VCaP (cell line): ENCODE measurements around the gene GGA3.
"Not testable (repeated sequence)": the region's sequence is repeated elsewhere in the genome, so short reads cannot be mapped to it uniquely, and the experiment has no call there.

ENCODE experiments used
- H3K27ac ChIP-seq: fragments of 450-650 bp; 2 replicates; pipeline ENCODE4 v1.5.1; 2017
- TF ChIP-seq, protein P1 (sequence below): fragments of 450-650 bp; conservative IDR thresholded peaks from 2 replicates; pipeline ENCODE4 v1.5.1; 2017; ENCODE audit warnings: mild to moderate bottlenecking, moderate library complexity

The GGA3 gene

DNA sequence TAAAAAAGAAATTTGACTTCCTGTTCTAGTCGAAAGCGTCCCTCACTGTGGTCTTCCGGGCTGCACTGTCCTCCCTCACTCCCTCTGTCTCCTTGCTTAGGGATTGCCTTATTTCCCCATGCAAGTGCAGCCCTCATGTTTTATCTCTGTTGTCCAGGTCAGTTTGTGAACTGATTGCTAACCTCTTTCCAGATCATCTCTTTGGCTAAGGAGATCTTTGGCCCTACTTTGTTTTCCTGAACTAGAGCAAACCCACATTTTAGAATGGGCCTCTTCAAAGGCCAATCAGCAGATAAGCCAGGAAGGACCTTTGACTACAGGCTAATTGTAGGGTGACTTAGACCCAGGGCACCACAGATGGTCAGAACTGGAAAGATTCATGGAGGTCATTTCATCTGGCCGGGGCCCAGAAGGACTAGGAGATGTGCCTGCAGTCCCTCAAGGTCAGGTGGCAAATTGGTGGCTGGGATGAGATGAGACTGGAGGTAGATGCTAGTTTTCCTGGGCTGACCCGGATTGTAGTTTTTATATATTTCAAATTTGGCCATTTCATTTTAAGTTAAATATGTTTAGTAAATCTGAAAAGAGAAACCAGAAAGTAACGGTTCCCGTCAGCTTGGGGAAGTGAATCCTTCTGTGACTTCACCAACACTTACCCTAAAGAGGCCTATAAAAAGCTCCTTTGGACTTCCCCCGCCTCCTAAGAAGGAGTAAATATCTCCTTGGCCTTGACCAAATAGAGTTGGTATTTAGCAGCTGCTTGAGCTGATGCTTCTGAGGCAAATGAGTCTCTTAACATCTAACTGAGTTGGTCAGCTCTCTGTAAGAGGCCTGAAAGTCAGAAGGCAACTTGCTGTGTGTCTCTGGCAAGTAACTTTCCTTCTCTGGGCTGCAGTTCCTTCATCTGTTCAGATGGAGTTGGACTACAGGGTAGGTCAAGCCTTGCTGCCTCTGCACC, 34.1 kb upstream of the GGA3 start:
- H3K27ac ChIP-seq, result no peak overlapping the region
- TF ChIP-seq, protein P1, sequence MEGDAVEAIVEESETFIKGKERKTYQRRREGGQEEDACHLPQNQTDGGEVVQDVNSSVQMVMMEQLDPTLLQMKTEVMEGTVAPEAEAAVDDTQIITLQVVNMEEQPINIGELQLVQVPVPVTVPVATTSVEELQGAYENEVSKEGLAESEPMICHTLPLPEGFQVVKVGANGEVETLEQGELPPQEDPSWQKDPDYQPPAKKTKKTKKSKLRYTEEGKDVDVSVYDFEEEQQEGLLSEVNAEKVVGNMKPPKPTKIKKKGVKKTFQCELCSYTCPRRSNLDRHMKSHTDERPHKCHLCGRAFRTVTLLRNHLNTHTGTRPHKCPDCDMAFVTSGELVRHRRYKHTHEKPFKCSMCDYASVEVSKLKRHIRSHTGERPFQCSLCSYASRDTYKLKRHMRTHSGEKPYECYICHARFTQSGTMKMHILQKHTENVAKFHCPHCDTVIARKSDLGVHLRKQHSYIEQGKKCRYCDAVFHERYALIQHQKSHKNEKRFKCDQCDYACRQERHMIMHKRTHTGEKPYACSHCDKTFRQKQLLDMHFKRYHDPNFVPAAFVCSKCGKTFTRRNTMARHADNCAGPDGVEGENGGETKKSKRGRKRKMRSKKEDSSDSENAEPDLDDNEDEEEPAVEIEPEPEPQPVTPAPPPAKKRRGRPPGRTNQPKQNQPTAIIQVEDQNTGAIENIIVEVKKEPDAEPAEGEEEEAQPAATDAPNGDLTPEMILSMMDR, result no peak

DNA sequence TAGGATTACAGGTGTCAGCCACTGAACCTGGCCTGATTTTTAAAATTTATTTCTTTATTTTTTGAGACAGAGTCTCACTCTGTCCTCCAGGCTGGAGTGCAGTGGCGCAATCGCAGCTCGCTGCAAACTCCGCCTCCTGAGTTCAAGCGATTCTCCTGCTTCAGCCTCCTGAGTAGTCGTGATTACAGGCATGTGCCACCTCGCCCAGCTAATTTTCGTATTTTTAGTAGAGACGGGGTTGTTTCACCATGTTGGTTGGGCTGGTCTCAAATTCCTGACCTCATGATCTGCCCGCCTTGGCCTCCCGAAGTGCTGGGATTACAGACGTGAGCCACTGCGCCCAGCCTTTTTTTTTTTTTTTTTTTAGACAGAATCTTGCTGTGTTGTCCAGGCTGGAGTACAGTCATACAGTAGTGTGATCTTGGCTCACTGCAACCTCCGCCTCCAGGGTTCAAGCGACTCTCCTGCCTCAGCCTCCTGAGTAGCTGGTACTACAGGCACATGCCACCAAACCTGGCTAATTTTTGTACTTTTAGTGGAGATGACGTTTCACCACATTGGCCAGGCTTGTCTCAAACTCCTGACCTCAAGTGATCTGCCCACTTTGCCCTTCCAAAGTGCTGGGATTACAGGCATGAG, 31.5 kb upstream of the GGA3 start:
- not testable (repeated sequence) for H3K27ac ChIP-seq

DNA sequence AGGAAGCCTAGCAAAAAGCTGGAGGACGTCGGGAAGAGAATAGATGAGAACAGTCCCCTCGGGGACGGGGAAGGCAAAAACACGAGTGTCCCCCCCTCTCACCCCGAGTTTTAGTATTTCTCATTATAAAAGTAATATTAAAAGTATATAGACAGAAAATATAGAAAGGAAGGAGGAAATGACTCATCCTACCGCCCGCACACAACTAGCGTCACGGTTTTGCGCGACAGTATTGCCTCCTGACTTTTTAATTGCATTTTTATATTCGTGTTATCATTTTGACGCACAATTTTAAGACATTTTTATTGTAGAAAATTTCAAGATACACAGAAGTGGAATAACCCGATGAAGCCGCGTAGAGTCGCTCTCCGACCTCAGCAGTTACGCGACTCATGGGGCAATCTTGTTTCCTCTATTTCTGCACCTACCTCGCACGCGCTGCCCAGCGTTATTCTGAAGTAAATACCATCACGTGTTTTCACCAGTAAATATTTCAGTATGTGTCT, 28.5 kb upstream of the GGA3 start:
- peak overlapping the region; percentile 77 for H3K27ac ChIP-seq
- TF ChIP-seq, protein P1, result 0 out of 2 replicates have a peak, but pooled peaks have one; percentile 30

DNA sequence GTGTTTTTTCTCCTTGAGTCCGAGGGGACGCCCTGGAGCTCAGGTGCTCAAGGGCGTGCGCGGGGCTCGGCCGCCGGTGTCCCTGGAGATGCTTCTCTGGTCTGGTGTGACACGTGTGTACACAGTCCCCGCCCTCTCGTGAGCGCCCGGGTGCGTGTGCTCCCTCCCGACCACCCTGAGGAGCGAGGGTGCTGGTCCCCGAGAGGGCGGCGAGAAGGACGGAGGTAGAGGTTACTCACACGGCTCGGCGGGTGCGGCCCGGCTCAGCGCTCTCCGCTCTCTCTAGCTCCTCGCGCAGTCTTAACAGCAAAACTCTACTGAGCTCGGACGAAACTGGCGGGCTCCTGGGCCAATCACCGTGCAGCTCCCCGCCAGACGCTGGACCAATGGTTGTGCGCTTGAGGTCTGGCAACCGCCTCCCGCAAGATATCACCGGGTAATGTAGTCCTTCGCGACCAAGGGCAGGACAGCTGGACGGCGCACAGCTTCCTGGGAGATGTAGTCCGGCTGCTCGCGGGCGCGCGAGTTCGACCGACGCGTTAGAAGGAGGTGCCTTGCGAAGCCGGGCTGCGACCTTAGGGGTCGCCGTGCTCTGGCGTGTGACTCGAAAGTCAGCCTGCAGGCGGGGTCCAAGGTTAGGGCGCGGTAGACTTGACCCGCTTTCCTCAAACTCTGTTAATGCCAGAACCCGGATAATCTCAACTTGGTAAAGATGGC, 27.9 kb upstream of the GGA3 start, which contains the start of gene SLC25A19:
Gene SLC25A19 (minus strand): TSS at position 319 of the 717 bp plus-strand sequence. CDS start 2,669 bp downstream, outside the sequence.
- TF ChIP-seq, protein P1, result 0 out of 2 replicates have a peak, but pooled peaks have one; percentile 4
- peak within 1 kb of the TSS; percentile 77 for H3K27ac ChIP-seq

DNA sequence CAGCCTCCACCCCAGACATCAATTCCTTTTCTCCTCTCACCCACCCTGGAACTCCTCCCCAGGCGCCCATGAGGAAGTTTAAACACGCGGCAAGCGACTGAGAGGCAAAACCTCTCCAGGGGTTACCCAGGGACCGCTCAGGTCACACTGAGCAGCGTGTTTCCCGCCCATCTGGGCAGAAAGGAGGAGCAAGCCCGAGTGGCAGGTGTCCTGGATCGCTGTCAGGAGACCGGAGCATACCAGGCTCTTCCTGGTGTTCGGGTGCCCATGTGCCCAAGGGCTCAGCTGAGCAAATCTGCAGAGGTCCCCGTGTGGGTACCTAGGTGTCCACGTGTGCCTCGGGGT, 27.3 kb upstream of the GGA3 start:
- peak overlapping the region; percentile 77 for H3K27ac ChIP-seq
- TF ChIP-seq, protein P1, result no peak

DNA sequence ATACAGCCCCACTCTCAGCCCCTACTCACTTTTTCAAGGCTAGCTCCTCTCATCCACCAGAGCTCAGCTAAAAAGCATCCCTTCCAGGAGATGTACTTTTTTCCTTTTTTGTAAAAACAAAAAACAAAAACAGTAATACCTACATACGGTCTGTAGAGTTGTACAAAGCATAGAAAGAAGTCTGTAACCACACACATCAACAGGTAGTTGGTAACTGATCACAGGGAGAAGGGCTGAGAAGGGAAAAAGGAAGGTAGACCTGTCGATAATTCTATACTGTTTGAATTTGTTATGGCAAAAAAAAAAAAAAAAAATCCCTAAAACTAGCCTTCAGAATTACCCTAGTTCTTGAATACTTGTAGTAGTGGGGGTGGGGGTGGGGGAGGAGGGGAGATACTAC, 27.0 kb upstream of the GGA3 start:
- peak overlapping the region; percentile 77 for H3K27ac ChIP-seq

DNA sequence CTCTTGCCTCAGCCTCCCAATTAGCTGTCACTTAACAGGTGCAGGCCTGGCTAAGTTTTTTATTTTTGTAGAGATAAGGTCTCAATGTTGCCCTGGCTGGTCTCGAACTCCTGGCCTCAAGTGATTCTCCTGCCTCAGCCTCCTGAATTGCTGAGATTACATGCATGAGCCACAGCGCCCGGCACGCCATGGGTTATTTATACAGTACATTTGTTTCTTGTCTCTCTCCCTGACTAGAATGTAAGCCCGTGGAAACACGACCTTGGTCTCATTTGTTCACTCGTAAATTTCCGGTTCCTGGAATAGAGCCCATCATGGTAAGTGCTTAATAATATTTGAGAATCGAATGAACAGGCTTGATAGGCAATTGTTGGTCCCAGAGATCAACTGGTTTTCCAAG, 25.8 kb upstream of the GGA3 start:
- peak overlapping the region; percentile 77 for H3K27ac ChIP-seq
- TF ChIP-seq, protein P1, result no peak

More for the DNA sequence above, 27.0 kb upstream of the GGA3 start:
- TF ChIP-seq, protein P1, result no peak
